ENCODE results near the gene OSBPL2.

GRCh38 chr20:62253398-62253797 lies 15.1 kb downstream of the OSBPL2 start:
- TF ChIP-seq USF1 (CRISPR knock-in tag; IDR thresholded peaks at IDR 0.05): no peak
- TF ChIP-seq ZNF138 (CRISPR knock-in tag; conservative IDR thresholded peaks at IDR 0.05): no peak
- no peak for TF ChIP-seq CTCF (IDR thresholded peaks at IDR 0.05)
- no peak for TF ChIP-seq USF2 (CRISPR knock-in tag; IDR thresholded peaks at IDR 0.05)
- TF ChIP-seq E2F4 (CRISPR knock-in tag; IDR thresholded peaks at IDR 0.05; ENCODE audit: borderline replicate concordance, low read depth): no peak
- TF ChIP-seq CREB1 (CRISPR knock-in tag; IDR thresholded peaks at IDR 0.05): no peak
- no peak for TF ChIP-seq TP53 (CRISPR knock-in tag; IDR thresholded peaks at IDR 0.05)
- TF ChIP-seq ATF1 (CRISPR knock-in tag; IDR thresholded peaks at IDR 0.05): no peak
- TF ChIP-seq ERG (CRISPR knock-in tag; IDR thresholded peaks at IDR 0.05): no peak

Data from WTC11 (cell line).